ENCODE data around the gene DNAAF2. TPM values are rescaled to one million over a fixed set of nuclear protein-coding genes. Genes with fewer than 3 reads are reported as not detected.

Gene DNAAF2
- total and polyA plus RNA-seq, 2 experiments from 2014 or later, result 11.0 to 11.1 TPM

- H3K4me1 ChIP-seq (ENCODE audit: insufficient read depth), result peaks cover 17% of the 10 kb centered on the region
- H3K9ac ChIP-seq, result no peak overlapping the region
- H3K27me3 ChIP-seq (replicated peaks; ENCODE audit: insufficient read depth), result no peaks in the 10 kb centered on the region
- H3K27ac ChIP-seq, result no peak overlapping the region
- no peak overlapping the region for H2AFZ ChIP-seq
- TF ChIP-seq EZH2 (IDR thresholded peaks at IDR 0.05; ENCODE audit: insufficient read depth, poor library complexity, severe bottlenecking) (no peak), EZH2phosphoT487 (IDR thresholded peaks at IDR 0.05; ENCODE audit: insufficient read depth, low read depth) (no peak)
- 90 to 91% methylated on average over 2 of the region's 2 CpGs for WGBS, 2 experiments (ENCODE audit: low coverage in 1 of 2, low lambda C conversion rate in 2 of 2, missing lambda C conversion rate in 2 of 2)
- no peaks in the 10 kb centered on the region for H3K9me2 ChIP-seq (ENCODE audit: insufficient read depth)
- no peak overlapping the region for H3K4me2 ChIP-seq (ENCODE audit: unreplicated experiment)
- H3K9me3 ChIP-seq (ENCODE audit: low read depth), result no peaks in the 10 kb centered on the region
- in situ Hi-C loops (cut with MboI), result no loop called here
- no peak for DNase-seq
- peaks cover 64% of the 10 kb centered on the region for H3K79me2 ChIP-seq (ENCODE audit: insufficient read depth)
- peaks cover 33% of the 10 kb centered on the region for H3K36me3 ChIP-seq (ENCODE audit: low read depth)
- no peak overlapping the region for H3K4me3 ChIP-seq
- peaks cover 13% of the 10 kb centered on the region; the same call in 1 of the 2 replicates for H4K20me1 ChIP-seq (ENCODE audit: insufficient read depth)
- peaks cover 64% of the 10 kb centered on the region for H3F3A ChIP-seq (ENCODE audit: insufficient read depth)
Measured at GRCh38 chr14:49579841-49580240, 55.2 kb downstream of the DNAAF2 start.

DNA sequence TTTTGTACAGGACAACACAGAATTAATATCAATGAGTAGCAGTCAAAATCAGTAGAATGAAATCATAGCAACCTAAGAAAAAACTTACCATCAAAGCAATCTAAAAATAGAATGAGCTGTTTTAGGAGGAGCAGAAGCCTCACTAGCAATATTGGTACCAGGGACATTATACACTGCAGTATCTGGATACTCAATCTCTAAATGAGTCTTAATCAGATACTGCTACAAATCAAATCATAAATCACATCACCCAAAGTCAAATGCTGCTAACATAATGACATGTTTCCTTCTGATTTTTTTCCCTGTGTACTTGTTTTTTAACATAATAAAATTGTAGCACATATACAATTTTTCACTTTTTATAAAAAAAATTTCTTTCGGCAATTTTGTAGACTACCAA, 56.9 kb downstream of the DNAAF2 start:
- H3K9me3 ChIP-seq (ENCODE audit: low read depth), result no peaks in the 10 kb centered on the region
- H3K9me2 ChIP-seq (ENCODE audit: insufficient read depth), result no peaks in the 10 kb centered on the region
- no peak overlapping the region for H2AFZ ChIP-seq
- no peak overlapping the region for H3K4me3 ChIP-seq
- H3K79me2 ChIP-seq (ENCODE audit: insufficient read depth), result peaks cover 47% of the 10 kb centered on the region
- no peak overlapping the region for H3K27ac ChIP-seq
- 100% methylated on average over 1 of the region's 1 CpG for WGBS, 2 experiments (ENCODE audit: low coverage in 1 of 2, low lambda C conversion rate in 2 of 2, missing lambda C conversion rate in 2 of 2)
- DNase-seq, result no peak
- H3F3A ChIP-seq (ENCODE audit: insufficient read depth), result peaks cover 47% of the 10 kb centered on the region
- H3K4me1 ChIP-seq (ENCODE audit: insufficient read depth), result peaks cover 1% of the 10 kb centered on the region; the same call in 1 of the 2 replicates
- no peaks in the 10 kb centered on the region for H3K27me3 ChIP-seq (replicated peaks; ENCODE audit: insufficient read depth)
- in situ Hi-C loops (cut with MboI), result no loop called here
- no peak overlapping the region for H3K4me2 ChIP-seq (ENCODE audit: unreplicated experiment)
- H3K36me3 ChIP-seq (ENCODE audit: low read depth), result peaks cover 16% of the 10 kb centered on the region
- no peak overlapping the region for H3K9ac ChIP-seq
- TF ChIP-seq EZH2 (IDR thresholded peaks at IDR 0.05; ENCODE audit: insufficient read depth, poor library complexity, severe bottlenecking) (no peak), EZH2phosphoT487 (IDR thresholded peaks at IDR 0.05; ENCODE audit: insufficient read depth, low read depth) (no peak)
- no peaks in the 10 kb centered on the region for H4K20me1 ChIP-seq (ENCODE audit: insufficient read depth)

Small RNAs within 50 kb of the gene (small RNA-seq; reads per million reads assigned to genes)
- gene AL139099.3 (ENCODE audit: low read depth, low replicate concordance) (not detected), gene AL139099.4 (ENCODE audit: low read depth, low replicate concordance) (not detected), gene RF00019 (ENCODE audit: low read depth, low replicate concordance) (not detected), gene RNU6ATAC30P (ENCODE audit: low read depth, low replicate concordance) (not detected)

Other genes starting within 250 kb of the DNAAF2 start
- 2,075 and 5,928 TPM in 2 replicates for gene RPS29, start 48.9 kb downstream of the DNAAF2 start, total RNA-seq (2014; rRNA removed; shearing (Covaris generic))
- gene RPS29, start 48.9 kb downstream of the DNAAF2 start, polyA plus RNA-seq (2016; fragmentation: Nextera tagmentation; extraction: Ambion mirVana), result 980 and 1,000 TPM in 2 replicates
- gene LRR1, start 36.3 kb downstream of the DNAAF2 start, total RNA-seq (2014; rRNA removed; shearing (Covaris generic)), result 9.6 and 12.0 TPM in 2 replicates
- 14.6 and 17.5 TPM in 2 replicates for gene LRR1, start 36.3 kb downstream of the DNAAF2 start, polyA plus RNA-seq (2016; fragmentation: Nextera tagmentation; extraction: Ambion mirVana)
- 89.8 and 92.5 TPM in 2 replicates for gene RPL36AL, start 14.6 kb downstream of the DNAAF2 start, total RNA-seq (2014; rRNA removed; shearing (Covaris generic))
- 240 and 253 TPM in 2 replicates for gene RPL36AL, start 14.6 kb downstream of the DNAAF2 start, polyA plus RNA-seq (2016; fragmentation: Nextera tagmentation; extraction: Ambion mirVana)
- 92.9 and 105 TPM in 2 replicates for gene MGAT2, start 14.4 kb downstream of the DNAAF2 start, total RNA-seq (2014; rRNA removed; shearing (Covaris generic))
- 40.2 and 41.9 TPM in 2 replicates for gene MGAT2, start 14.4 kb downstream of the DNAAF2 start, polyA plus RNA-seq (2016; fragmentation: Nextera tagmentation; extraction: Ambion mirVana)
- gene POLE2, start 53.0 kb upstream of the DNAAF2 start, total RNA-seq (2014; rRNA removed; shearing (Covaris generic)), result 5.5 and 13.5 TPM in 2 replicates
- gene POLE2, start 53.0 kb upstream of the DNAAF2 start, polyA plus RNA-seq (2016; fragmentation: Nextera tagmentation; extraction: Ambion mirVana), result 5.2 TPM in 2 replicates
- gene KLHDC1, start 57.9 kb upstream of the DNAAF2 start, total RNA-seq (2014; rRNA removed; shearing (Covaris generic)), result 3.4 and 5.0 TPM in 2 replicates
- gene KLHDC1, start 57.9 kb upstream of the DNAAF2 start, polyA plus RNA-seq (2016; fragmentation: Nextera tagmentation; extraction: Ambion mirVana), result 3.0 and 4.1 TPM in 2 replicates
- gene KLHDC2, start 132.9 kb upstream of the DNAAF2 start, total RNA-seq (2014; rRNA removed; shearing (Covaris generic)), result 73.9 and 82.8 TPM in 2 replicates
- gene KLHDC2, start 132.9 kb upstream of the DNAAF2 start, polyA plus RNA-seq (2016; fragmentation: Nextera tagmentation; extraction: Ambion mirVana), result 84.9 and 85.7 TPM in 2 replicates
- gene NEMF, start 217.5 kb upstream of the DNAAF2 start, total RNA-seq (2014; rRNA removed; shearing (Covaris generic)), result 31.9 and 56.5 TPM in 2 replicates
- 55.2 and 65.9 TPM in 2 replicates for gene NEMF, start 217.5 kb upstream of the DNAAF2 start, polyA plus RNA-seq (2016; fragmentation: Nextera tagmentation; extraction: Ambion mirVana)

Data from GM23248 (cell line).